Activated CD8-positive, alpha-beta T cell treated with anti-CD3 and anti-CD28 coated beads, Interleukin-2, amount 10 ng/mL, durations not matched to agents 7 days and 5 days (primary cell): ENCODE data around the gene IL22. TPM values are rescaled to one million over a fixed set of nuclear protein-coding genes. Genes with fewer than 3 reads are reported as not detected.

ENCODE experiments used
- ATAC-seq: fragments of 150-1000 bp; cut with Tn5 transposase; one replicate; pipeline ENCODE4 v1.10.0; 2021; ENCODE audit warnings: moderate library complexity
- CTCF ChIA-PET: fragments of 350-600 bp; sonication (Branson Sonifier 250); formaldehyde crosslinking; loops from one replicate; lab custom pipeline; 2021; ENCODE audit warnings: antibody characterized with exemption; lab: Charles Lee
- POLR2A ChIA-PET: fragments of 350-600 bp; sonication (Branson Sonifier 250); formaldehyde crosslinking; loops from one replicate; lab custom pipeline; 2021; ENCODE audit warnings: antibody characterized with exemption; lab: Charles Lee
- DNase-seq: peaks from one replicate; pipeline ENCODE4 v3.0.0-alpha.2; 2020
- H3K27ac Mint-ChIP-seq: one replicate; pipeline ENCODE4 v1.8.0; 2021; ENCODE audit warnings: mild to moderate bottlenecking, mixed read lengths
- H3K27me3 Mint-ChIP-seq: one replicate; pipeline ENCODE4 v1.8.0; 2021; ENCODE audit warnings: low read depth, mixed read lengths
- H3K36me3 Mint-ChIP-seq: one replicate; pipeline ENCODE4 v1.8.0; 2021; ENCODE audit warnings: low read depth, mixed read lengths
- H3K4me1 Mint-ChIP-seq: one replicate; pipeline ENCODE4 v1.8.0; 2021; ENCODE audit warnings: low read depth, mixed read lengths
- H3K4me3 Mint-ChIP-seq: one replicate; pipeline ENCODE4 v1.8.0; 2021; ENCODE audit warnings: mild to moderate bottlenecking, mixed read lengths
- H3K9me3 Mint-ChIP-seq: one replicate; pipeline ENCODE4 v1.8.0; 2022; ENCODE audit warnings: mixed read lengths; ENCODE audit not compliant: insufficient read depth
- total RNA-seq, 2 experiments: library from RNA; stranded (reverse); gene quantifications; one replicate each; pipeline ENCODE4 v1.2.3, GENCODE V29; 2021

IL22 gene
- total RNA-seq, 2 experiments from 2014 or later, result not detected

DNA sequence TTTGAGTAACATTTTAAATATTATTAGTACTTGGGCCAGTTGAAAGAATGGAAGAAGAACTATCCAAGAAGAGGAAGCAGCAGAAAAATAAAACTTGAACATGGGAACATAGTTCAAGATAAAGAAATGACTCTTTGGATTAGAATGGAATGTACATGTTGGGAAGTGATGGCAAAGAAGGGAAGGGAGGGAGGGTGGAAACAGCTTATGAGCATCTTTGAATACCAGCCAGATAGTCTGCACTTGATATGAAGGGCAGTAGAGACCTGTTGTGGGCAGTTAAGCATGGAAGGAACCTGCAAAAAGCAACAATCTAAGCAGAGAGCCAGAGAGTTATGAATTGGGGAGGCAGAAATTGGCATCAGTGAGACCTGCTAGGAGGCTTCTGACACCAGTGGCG is 10.0 kb upstream of the IL22 start:
- Mint-ChIP-seq H3K4me3 (no peak overlapping the region), H3K27ac (no peak overlapping the region), H3K4me1 (peaks cover 51% of the 10 kb centered on the region), H3K27me3 (peaks cover 17% of the 10 kb centered on the region), H3K36me3 (no peaks in the 10 kb centered on the region), H3K9me3 (no peaks in the 10 kb centered on the region)
- ChIA-PET CTCF (no interaction called here), POLR2A (no interaction called here)
- ATAC-seq, result no peak
- no peak for DNase-seq

DNA sequence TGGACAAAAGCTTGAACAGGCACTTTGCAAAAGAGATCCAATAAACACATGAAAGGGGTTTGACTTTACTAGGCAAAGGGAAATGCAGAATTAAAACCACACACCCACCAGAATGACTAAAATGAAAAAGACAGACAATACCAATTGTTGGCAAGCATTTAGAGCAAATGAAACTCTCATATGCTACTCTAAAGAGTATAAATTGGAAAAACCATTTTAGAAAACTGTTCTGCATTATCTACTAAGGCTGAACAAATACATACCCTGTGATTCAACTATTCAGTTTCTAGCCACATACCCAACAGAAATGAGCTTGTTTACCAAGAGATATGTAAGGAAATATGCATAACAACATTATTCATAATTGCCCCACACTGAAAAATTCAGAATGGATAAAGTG is 8.5 kb upstream of the IL22 start:
- no peaks in the 10 kb centered on the region for H3K36me3 Mint-ChIP-seq
- ATAC-seq, result no peak
- ChIA-PET CTCF (interaction anchor here (0.7 to 1.7 kb wide), 4 partner anchors 10 to 222 kb away, joined by 3 to 6 read pairs (median 4); no protein-coding TSS in a partner anchor), POLR2A (interaction anchor here (0.6 kb wide), 1 partner anchor 41 kb away, joined by 3 read pairs; no protein-coding TSS in a partner anchor)
- peaks cover 38% of the 10 kb centered on the region for H3K4me1 Mint-ChIP-seq
- H3K9me3 Mint-ChIP-seq, result no peaks in the 10 kb centered on the region
- no peak overlapping the region for H3K27ac Mint-ChIP-seq
- H3K27me3 Mint-ChIP-seq, result peaks cover 21% of the 10 kb centered on the region
- DNase-seq, result no peak
- no peak overlapping the region for H3K4me3 Mint-ChIP-seq

DNA sequence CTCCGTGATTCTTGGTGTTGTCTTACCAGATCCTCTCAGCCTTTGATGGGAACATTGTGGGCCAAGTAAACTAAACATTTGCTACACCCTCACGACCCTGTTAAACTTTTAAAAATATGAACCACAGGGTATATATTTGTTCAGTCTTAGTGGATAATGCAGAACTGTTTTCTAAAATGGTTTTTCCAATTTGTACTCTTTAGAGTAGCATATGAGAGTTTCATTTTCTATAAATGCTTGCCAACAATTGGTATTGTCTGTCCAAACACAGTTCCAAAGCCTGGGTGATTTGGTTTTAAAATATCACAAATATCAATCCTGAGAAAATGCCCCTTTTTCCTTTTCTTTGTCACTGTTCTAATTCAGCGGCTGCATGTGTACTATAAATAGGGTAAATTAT is 6.7 kb upstream of the IL22 start:
- Mint-ChIP-seq H3K9me3 (no peaks in the 10 kb centered on the region), H3K27ac (no peak overlapping the region), H3K4me3 (no peak overlapping the region), H3K4me1 (peaks cover 33% of the 10 kb centered on the region), H3K36me3 (no peaks in the 10 kb centered on the region), H3K27me3 (peaks cover 25% of the 10 kb centered on the region)
- POLR2A ChIA-PET, result interaction anchor here (0.6 kb wide), 1 partner anchor 96 kb away, joined by 7 read pairs; no protein-coding TSS in a partner anchor
- DNase-seq, result no peak
- CTCF ChIA-PET, result no interaction called here
- no peak for ATAC-seq

DNA sequence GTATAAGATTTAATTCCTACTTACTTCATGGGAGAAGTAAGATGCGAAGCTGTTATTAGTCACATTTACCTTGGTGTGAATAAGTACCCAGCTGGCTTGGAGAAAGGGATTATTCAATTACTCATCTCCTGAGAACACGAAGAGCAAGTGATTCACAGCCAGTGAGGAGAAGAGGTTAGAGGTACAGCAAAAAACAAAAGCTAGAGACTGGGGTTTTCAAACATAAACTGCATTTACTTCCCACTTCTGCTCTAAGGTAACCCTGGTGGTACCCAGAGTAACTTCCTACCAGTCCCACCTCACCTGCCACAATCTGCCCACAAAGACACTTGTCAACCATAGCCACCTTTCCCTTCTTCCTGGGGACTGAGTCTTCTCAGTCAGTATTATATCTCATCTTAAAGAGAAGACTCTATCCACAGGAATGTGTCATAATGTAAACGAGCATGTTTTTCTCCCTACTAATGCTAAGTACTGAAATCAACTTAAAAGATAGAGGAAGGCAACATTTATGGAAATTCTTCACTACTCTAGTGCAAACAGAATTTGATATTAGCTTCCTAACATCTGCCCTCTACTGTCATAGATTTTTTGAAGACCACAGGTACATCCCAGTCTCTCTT is 6.0 kb upstream of the IL22 start:
- H3K4me3 Mint-ChIP-seq, result no peak overlapping the region
- ChIA-PET CTCF (interaction anchor here (1.0 to 2.5 kb wide), 3 partner anchors 13 to 36 kb away, joined by 3 to 18 read pairs (median 4); no protein-coding TSS in a partner anchor), POLR2A (interaction anchor here (0.6 kb wide), 1 partner anchor 97 kb away, joined by 7 read pairs; no protein-coding TSS in a partner anchor)

DNA sequence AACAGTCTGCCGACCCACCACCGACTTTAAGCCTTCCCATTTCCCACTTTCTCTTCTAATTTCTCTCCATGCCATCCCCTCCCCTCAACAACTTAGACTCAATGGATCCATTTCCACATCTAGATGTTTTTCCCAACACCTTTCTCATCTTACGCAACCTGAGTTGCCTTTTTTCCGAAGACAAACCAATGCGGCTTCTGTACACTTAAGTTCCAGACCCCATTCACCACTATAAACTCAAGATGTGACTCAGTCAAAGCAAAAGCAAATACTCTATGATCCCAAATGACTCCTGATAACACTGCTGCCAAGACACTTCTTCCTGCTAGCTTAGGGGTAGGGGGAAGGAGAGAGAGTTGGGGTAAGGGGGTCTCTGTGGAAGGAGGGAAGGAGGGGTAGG is 1.3 kb downstream of the IL22 start:
- ChIA-PET POLR2A (no interaction called here), CTCF (no interaction called here)
- no peak for ATAC-seq
- Mint-ChIP-seq H3K36me3 (no peaks in the 10 kb centered on the region), H3K4me1 (no peaks in the 10 kb centered on the region), H3K4me3 (no peak overlapping the region), H3K9me3 (no peaks in the 10 kb centered on the region), H3K27me3 (peaks cover 36% of the 10 kb centered on the region), H3K27ac (no peak overlapping the region)
- DNase-seq, result no peak

More for the DNA sequence above, 6.0 kb upstream of the IL22 start:
- H3K36me3 Mint-ChIP-seq, result no peaks in the 10 kb centered on the region
- H3K4me1 Mint-ChIP-seq, result peaks cover 33% of the 10 kb centered on the region
- H3K27me3 Mint-ChIP-seq, result peaks cover 25% of the 10 kb centered on the region
- H3K9me3 Mint-ChIP-seq, result no peaks in the 10 kb centered on the region
- DNase-seq (peak; percentile 63), ATAC-seq (peak; percentile 83)
- no peak overlapping the region for H3K27ac Mint-ChIP-seq

DNA sequence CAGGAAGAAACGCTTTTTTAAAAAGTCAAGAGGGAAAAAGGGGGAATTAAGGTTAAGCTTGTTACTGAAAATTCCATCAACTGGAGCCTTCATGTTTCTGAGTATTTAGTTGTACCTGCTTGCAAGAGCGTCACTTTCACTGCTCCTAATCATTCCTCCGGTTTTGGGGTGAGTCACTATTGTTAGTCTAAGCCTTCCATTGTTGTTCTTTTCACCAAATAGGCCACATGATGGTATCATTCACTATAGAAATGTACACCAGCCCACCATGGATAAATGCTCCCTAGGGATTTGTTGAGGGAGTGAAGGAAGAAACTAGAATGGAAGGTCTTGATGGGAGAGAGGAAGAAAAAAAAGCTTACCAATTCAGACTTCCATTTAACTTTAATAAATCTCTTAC is 3.0 kb downstream of the IL22 start:
- no peaks in the 10 kb centered on the region for H3K36me3 Mint-ChIP-seq
- no peak overlapping the region for H3K4me3 Mint-ChIP-seq
- H3K9me3 Mint-ChIP-seq, result no peaks in the 10 kb centered on the region
- ChIA-PET CTCF (interaction anchor here (0.7 to 3.0 kb wide), 3 partner anchors 11 to 67 kb away, joined by 3 to 9 read pairs (median 6); no protein-coding TSS in a partner anchor), POLR2A (no interaction called here)
- H3K27me3 Mint-ChIP-seq, result peaks cover 34% of the 10 kb centered on the region
- no peaks in the 10 kb centered on the region for H3K4me1 Mint-ChIP-seq
- H3K27ac Mint-ChIP-seq, result no peak overlapping the region
- ATAC-seq (no peak), DNase-seq (no peak)

GRCh38 chr12:68247785-68248184 is 5.6 kb downstream of the IL22 start:
- no peak for ATAC-seq
- no peak overlapping the region for H3K27ac Mint-ChIP-seq
- no peaks in the 10 kb centered on the region for H3K4me1 Mint-ChIP-seq
- CTCF ChIA-PET, result interaction anchor here (3.2 kb wide), 1 partner anchor 11 kb away, joined by 9 read pairs; no protein-coding TSS in a partner anchor
- no peaks in the 10 kb centered on the region for H3K9me3 Mint-ChIP-seq
- POLR2A ChIA-PET, result no interaction called here
- no peak for DNase-seq
- no peak overlapping the region for H3K4me3 Mint-ChIP-seq
- H3K36me3 Mint-ChIP-seq, result peaks cover 2% of the 10 kb centered on the region
- H3K27me3 Mint-ChIP-seq, result peaks cover 29% of the 10 kb centered on the region

- no peaks in the 10 kb centered on the region for H3K9me3 Mint-ChIP-seq
- H3K4me3 Mint-ChIP-seq, result no peak overlapping the region
- H3K4me1 Mint-ChIP-seq, result peaks cover 7% of the 10 kb centered on the region
- no peak overlapping the region for H3K27ac Mint-ChIP-seq
- POLR2A ChIA-PET, result no interaction called here
- peaks cover 3% of the 10 kb centered on the region for H3K36me3 Mint-ChIP-seq
- DNase-seq (no peak), ATAC-seq (no peak)
- CTCF ChIA-PET, result interaction anchor here (1.7 to 3.2 kb wide), 2 partner anchors 10 to 13 kb away, joined by 4 to 9 read pairs; no protein-coding TSS in a partner anchor
- peaks cover 20% of the 10 kb centered on the region for H3K27me3 Mint-ChIP-seq
These were observed 7.1 kb downstream of the IL22 start for GRCh38 chr12:68246350-68246749.

DNA sequence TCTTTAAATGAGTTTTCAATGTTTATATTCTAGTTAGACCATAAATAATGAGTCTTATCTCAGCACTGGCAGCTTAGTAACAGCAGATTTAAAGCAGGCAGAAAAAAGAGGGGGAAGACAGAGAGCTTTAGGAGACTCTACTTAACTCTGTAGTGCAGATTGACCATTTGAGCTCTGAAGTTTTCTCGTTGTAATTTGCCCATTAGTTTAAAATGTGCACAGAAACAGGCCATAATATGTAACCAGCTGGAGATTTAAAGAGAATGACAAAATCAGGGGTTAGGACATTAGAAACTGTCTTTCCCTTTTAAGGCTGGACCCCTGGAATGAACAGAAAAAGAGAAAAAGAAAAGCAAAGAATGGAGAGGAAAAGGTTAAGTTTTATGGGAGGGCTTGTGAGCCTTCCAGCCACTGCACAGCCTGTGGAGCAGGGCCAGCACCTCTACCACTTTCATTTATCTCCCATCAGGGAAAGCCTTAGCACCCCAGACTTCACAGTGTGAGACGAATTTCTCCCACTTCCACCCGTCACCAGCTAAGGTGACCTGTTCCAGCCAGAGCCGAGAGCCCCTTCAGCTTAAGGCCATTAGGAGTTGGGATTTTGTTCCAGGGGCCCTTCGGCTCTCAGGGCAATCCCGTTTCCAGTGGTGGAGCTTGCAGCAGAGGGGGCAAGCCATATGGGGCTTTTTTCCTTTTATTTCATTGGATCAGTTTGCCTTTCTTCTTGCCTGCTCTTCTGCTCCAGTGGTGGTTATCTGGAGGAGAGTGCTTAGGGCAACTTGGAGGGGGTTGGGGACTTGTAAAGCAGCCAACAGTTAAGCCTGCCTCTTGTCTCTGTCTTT is 8.0 kb downstream of the IL22 start:
- DNase-seq (no peak), ATAC-seq (no peak)
- peaks cover 16% of the 10 kb centered on the region for H3K4me1 Mint-ChIP-seq
- peaks cover 17% of the 10 kb centered on the region for H3K27me3 Mint-ChIP-seq
- ChIA-PET POLR2A (no interaction called here), CTCF (interaction anchor here (0.8 to 1.7 kb wide), 5 partner anchors 14 to 205 kb away, joined by 4 to 5 read pairs (median 4); no protein-coding TSS in a partner anchor)
- no peaks in the 10 kb centered on the region for H3K9me3 Mint-ChIP-seq
- H3K36me3 Mint-ChIP-seq, result peaks cover 3% of the 10 kb centered on the region
- no peak overlapping the region for H3K4me3 Mint-ChIP-seq
- H3K27ac Mint-ChIP-seq, result no peak overlapping the region

DNA sequence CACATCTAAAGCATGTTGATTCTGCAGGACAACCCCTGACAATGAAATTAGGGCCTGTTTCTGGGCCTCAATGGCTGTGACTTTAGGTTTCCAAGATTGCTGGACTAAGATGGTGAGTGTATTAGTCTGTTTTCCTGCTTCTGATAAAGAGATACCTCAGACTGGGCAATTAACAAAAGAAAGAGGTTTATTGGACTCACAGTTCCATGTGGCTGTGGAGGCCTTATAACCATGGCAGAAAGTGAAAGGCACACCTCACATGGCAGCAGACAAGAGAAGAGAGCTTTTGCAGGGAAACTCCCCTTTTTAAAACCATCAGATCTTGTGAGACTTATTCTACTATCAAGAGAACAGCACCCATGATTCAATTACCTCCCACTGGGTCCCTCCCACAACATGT is 10.6 kb downstream of the IL22 start:
- POLR2A ChIA-PET, result no interaction called here
- DNase-seq, result no peak
- ATAC-seq, result no peak
- Mint-ChIP-seq H3K4me3 (no peak overlapping the region), H3K4me1 (peaks cover 31% of the 10 kb centered on the region), H3K27me3 (peaks cover 8% of the 10 kb centered on the region), H3K27ac (no peak overlapping the region), H3K36me3 (peaks cover 11% of the 10 kb centered on the region), H3K9me3 (no peaks in the 10 kb centered on the region)
- CTCF ChIA-PET, result interaction anchor here (2.2 to 3.0 kb wide), 2 partner anchors 19 to 74 kb away, joined by 18 to 23 read pairs; no protein-coding TSS in a partner anchor

GRCh38 chr12:68240975-68241374 is 12.4 kb downstream of the IL22 start:
- Mint-ChIP-seq H3K36me3 (peaks cover 15% of the 10 kb centered on the region), H3K9me3 (no peaks in the 10 kb centered on the region), H3K4me1 (peaks cover 48% of the 10 kb centered on the region), H3K27ac (peak overlapping the region; percentile 92), H3K27me3 (peaks cover 3% of the 10 kb centered on the region), H3K4me3 (peak overlapping the region; percentile 35)
- POLR2A ChIA-PET, result interaction anchor here (0.9 to 1.1 kb wide), 2 partner anchors 29 to 31 kb away, joined by 3 to 5 read pairs; no protein-coding TSS in a partner anchor
- ATAC-seq (peak; percentile 97), DNase-seq (peak; percentile 79)
- CTCF ChIA-PET, result interaction anchor here (0.9 to 3.0 kb wide), 10 partner anchors 9 to 332 kb away, joined by 3 to 23 read pairs (median 4); no protein-coding TSS in a partner anchor
